SK-MEL-5 (cell line): ENCODE results near the gene ARL15. TPM values are rescaled to one million over a fixed set of nuclear protein-coding genes. Genes with fewer than 3 reads are reported as not detected.

Source experiments
- DNase-seq: peaks from one replicate; pipeline ENCODE4 v3.0.0-alpha.2; 2016; ENCODE audit warnings: low read depth, low spot score
- in situ Hi-C: cut with HindIII; loops from 2 replicates; pipeline ENCODE4 v1.10.0; 2016; ENCODE audit warnings: low sequenced_read_pairs, high pct_unique_total_duplicates, low pct_unique_long_range_greater_than_20kb
- total RNA-seq: library from RNA; depleted of rRNA; stranded (reverse); fragments of >200 nt; shearing (Covaris generic); gene quantifications from 2 replicates; pipeline ENCODE4 v1.2.3, GENCODE V29; 2014

ARL15 gene
- total RNA-seq, 1 experiment from 2014 or later: 14.9 TPM

DNA sequence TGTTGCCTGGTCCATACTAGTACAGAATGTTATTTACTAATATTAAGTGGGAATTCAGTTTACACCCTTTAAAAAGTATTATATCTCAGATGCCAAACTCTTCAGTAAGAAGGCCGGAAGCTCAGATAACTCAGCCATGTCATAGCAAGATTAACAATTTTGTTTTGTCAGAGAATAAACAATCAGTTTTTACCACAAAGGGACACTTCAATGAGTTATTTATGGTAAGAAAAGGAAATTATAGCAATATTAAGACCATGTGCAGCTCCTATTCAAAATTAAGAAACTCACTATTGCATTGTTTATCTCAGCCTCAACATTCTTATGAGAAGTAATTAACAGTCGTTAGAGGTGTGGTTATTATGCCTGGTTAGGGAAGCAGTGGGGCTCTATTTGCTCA lies 13.1 kb upstream of the ARL15 start:
- in situ Hi-C loops: no loop called here
- DNase-seq: no peak

- no peak for DNase-seq
- in situ Hi-C loops: no loop called here
Measured at GRCh38 chr5:54320256-54320655, 9.9 kb upstream of the ARL15 start.

DNA sequence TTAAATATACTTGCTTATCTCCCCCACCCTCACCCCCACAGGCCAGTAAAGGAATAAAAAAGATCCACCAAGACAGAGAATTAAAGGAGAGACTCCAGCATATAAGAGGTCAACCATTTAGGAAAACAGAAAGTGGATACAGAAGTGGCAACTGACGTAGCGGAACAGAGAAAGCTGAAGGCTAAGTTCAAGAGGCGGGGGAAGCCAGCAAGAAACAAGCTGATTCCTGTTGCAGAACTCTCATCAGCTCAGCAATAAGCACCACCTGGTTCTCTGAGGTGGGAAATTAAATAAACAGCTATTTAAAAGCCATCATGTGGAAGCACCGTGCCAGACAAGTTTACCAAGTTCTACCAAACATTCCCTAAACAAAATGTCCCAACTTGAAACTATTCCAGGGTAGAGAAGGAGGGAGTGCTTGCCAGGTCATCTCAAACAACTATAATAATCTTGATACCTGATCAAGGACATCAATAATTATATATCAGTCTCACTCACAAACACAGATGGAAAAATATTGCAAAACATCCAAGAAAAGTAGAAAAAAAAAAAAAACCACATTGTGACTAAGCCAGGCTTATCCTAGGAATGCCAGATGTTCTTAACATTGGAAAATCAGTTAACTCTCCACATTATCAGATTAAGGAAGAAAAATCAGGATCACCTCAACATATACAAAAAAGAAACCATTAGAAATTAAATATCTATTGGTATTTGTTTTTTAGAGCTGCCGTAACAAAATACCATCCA lies 7.3 kb upstream of the ARL15 start:
- no peak for DNase-seq
- in situ Hi-C loops: no loop called here

GRCh38 chr5:54315736-54316528 lies 5.6 kb upstream of the ARL15 start:
- in situ Hi-C loops: no loop called here
- no peak for DNase-seq

GRCh38 chr5:54313311-54314270 lies 3.2 kb upstream of the ARL15 start:
- DNase-seq: peak; percentile 19
- in situ Hi-C loops: no loop called here

DNA sequence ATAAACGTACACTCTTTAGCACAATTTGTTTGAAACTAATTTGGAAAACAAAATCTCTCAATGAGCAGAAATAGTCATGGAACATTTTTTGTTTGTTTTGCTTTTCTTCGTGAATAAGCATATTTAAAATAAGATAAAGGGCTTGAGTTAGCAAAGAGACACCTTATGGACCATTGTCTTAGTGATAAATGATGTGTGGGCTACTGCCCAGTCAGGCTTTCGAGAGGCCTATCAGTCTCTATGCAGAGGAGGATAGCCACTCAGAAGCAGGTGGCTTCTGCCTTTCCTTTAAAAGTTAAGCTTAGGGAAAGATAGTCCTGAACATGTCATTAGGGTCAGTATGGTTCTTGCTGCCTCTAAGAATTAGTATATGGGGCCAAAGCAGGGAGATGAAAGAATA lies 2.1 kb upstream of the ARL15 start:
- DNase-seq: no peak

DNA sequence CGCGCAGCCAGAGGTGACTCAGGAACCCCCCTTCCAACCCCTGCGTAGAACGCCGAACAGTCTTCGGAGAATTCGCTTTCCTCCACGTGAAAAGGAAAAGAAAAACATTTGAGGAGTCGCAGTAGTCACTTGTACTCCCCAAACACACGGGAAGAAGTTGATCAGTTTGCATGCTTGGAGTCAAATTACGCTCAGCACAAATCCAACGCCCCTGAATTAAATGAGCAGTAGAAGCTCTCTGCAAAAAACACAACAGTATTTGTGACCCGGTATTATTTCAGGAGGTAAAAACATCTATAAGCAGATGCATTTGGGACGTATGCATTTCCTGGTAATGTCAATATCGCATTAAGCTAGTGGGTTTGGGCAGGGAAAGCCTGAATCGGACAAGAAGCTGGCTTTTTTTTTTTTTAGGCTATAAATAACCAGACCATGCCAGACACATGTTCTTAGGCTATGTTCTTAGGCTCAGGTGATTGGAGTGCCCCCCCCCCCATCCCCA lies 854 bp upstream of the ARL15 start:
- peak; percentile 5 for DNase-seq
- in situ Hi-C loops: no loop called here

More for the DNA sequence above, 2.1 kb upstream of the ARL15 start:
- in situ Hi-C loops: no loop called here

- in situ Hi-C loops: no loop called here
- peak; percentile 7 for DNase-seq
Measured at GRCh38 chr5:54309691-54310432, 511 bp downstream of the ARL15 start.

DNA sequence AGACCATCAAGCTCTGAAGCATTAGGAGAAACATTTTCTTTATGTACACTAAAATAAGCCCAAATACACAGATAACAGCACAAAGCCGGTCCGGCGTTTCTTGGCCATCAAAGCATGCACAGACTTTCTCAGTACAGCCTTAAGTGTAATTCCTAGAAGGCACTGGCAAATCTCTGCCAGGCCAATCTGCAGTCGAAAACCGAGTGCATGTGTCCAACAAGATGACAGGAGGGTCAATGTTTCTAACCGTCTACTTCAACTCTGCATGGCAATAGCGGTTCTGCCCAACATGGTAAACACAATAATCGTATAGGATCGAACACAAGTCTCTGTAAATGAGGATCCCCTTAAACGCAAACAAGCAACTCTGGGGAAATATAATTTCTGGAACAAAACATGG lies 1.1 kb downstream of the ARL15 start:
- peak; percentile 9 for DNase-seq
- in situ Hi-C loops: no loop called here

DNA sequence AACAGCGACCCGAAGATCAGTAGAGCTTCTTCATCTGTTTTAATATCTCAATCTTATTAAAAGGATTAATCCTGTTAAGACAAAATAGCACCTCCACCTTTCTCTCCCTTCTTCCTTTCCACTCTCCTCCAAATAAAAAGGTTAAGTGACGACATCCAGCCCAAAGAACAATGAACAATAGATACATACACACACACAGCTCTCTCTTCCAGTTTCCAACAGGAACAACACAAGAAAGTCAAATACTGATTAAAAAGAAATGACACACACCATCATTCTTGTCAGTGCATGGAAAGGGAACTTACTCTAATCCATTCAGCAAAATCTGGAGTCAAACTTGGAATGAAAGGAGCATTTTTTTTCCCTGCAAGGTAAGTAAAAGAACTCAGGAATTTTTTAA lies 2.8 kb downstream of the ARL15 start:
- in situ Hi-C loops: no loop called here
- peak; percentile 55 for DNase-seq

GRCh38 chr5:54306893-54307292 lies 3.5 kb downstream of the ARL15 start:
- in situ Hi-C loops: no loop called here
- DNase-seq: no peak

DNA sequence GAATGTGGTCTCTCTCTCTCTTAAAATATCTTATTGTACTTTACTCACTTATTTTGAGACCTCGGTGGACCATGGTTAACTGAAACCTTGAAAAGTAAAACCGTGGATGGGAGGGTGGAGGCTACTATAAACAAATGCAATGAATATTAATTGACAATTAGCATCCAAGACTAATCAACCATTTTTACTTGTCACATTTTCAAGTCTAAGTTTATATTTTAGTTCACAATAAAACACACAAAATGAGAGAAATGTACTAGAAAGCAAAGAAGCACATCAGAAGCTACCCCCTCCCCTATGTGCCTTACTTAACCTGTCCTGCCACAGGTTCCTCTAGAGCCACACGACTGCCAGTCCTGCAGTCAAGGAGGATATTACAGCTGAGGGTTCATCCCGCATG lies 4.6 kb downstream of the ARL15 start:
- in situ Hi-C loops: no loop called here
- no peak for DNase-seq

DNA sequence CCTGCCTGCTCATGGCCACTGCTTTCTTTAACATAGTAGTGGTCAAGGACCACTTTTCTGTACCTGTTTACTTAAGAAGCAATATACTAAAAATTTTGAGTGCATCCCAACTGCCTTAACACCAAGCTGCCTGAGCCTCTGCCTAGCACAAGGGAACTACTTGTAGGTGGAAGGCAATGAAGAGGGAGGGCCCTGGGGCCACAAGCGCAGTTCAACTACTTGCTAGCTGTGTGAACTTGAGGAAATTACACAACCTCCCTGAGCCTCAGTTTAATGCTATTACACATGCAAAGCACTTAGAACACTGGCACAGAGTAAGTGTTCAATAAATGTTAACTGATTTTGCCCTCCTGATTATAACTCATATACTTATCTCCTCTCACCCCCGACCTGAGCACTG lies 6.3 kb downstream of the ARL15 start:
- no peak for DNase-seq
- in situ Hi-C loops: no loop called here

DNA sequence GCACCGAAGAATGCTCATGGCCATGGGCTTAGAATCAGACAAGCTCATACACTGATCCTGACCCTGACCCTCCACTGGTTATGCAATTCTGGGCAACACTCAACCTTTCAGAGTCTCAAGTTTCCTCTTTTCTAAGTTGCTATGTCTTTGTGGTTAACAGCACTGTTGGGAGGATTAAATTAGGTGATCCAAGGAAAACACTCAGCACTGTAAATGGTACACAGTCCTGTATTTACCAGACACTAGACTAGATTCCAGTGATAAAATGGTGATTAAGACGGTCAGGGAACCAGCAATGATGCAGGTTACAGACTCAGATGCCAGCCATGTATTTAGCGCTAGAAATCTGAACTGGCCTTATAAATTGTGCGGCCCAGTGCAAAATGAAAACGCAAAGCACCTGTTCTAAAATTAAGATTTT lies 8.1 kb downstream of the ARL15 start:
- in situ Hi-C loops: no loop called here
- DNase-seq: no peak

DNA sequence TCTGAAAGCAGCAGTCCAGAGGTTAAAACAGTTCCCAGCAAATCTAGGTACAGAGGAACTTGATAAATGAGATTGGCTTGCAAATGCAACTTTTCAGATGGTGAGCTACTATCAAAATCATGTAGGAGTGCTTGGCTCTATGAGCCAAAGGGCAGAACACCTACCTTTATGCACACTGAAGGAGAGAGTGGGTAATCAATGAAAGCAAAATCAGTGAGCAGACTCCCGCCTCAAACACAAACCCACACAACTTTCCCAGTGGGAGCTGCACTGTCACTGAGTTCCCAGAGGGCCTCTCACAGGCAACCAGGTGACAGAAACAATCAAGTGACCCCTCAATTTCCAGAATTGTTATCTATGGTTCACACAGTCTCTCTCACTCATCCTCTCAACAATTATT lies 8.5 kb downstream of the ARL15 start:
- DNase-seq: no peak
- in situ Hi-C loops: no loop called here

GRCh38 chr5:54301220-54301619 lies 9.2 kb downstream of the ARL15 start:
- in situ Hi-C loops: no loop called here
- DNase-seq: no peak

DNA sequence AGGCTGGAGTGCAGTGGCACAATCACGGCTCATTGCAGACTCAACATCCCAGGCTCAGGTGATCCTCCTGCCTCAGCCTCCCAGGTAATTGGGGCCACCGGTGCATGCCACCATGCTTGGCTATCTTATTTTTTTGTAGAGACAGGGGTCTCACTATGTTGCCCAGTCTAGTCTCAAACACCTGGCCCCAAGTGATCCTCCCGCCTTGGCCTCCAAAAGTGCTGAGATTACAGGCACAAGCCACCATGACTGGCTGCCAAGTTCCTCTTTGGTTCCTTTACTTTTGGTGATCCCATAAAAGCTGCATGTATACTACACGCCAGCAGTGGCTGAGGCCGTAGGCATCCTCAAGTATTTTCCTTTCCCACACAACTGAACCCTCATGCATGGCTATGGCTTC lies 11.4 kb downstream of the ARL15 start:
- DNase-seq: no peak
- in situ Hi-C loops: no loop called here
